ENCODE results near the gene DENND6B. TPM values are rescaled to one million over a fixed set of nuclear protein-coding genes. Genes with fewer than 3 reads are reported as not detected.

Gene DENND6B
- total RNA-seq, 8 experiments from 2014 or later: 1.7 to 15.3 (median 10.6) TPM

DNA sequence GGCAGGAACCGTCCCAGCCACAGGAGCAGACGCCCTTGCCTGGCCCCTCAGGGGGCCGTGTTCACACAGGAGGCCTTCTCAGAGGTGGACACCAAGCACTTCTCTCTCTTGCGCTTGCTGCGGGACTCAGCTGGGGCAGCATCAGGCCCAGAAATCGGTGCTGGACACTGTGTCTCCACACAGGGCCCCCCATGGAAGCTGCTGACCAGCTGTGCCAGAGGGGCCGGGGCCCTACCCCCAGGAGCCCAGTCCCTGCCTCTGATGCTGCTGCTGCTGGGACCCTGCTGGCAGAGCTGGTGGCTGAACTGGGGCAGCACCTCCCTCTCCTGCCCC lies 23.3 kb downstream of the DENND6B start:
- in situ Hi-C loops (cut with MboI; ENCODE audit: low pct_unique_long_range_greater_than_20kb in 2 of 9, low sequenced_read_pairs in 9 of 9, unreplicated experiment in 9 of 9): no loop called here
- WGBS, 10 experiments: 56 to 92% (median 90%) methylated on average over 2 to 5 of the region's 7 CpGs; no CpG with 5 or more reads in 7 of the 10 experiments
- no peak overlapping the region for H3K4me3 ChIP-seq
- H3K27ac ChIP-seq: no peak overlapping the region
- peaks cover 75 to 76% of the 10 kb centered on the region in 2 donors for H3K4me1 ChIP-seq (replicated peaks in 1 of 2)
- no peak for ATAC-seq (replicated peaks in 6 of 8)

- Histone ChIP-seq H3K4me1 (replicated peaks in 1 of 2) (peaks cover 67 to 69% of the 10 kb centered on the region in 2 donors), H3K27ac (no peak overlapping the region), H3K4me3 (no peak overlapping the region)
- WGBS, 10 experiments: 60% methylated on average over 1 of the region's 5 CpGs; no CpG with 5 or more reads in 9 of the 10 experiments
- no peak for ATAC-seq (replicated peaks in 6 of 8)
- in situ Hi-C loops (cut with MboI; ENCODE audit: low pct_unique_long_range_greater_than_20kb in 2 of 9, low sequenced_read_pairs in 9 of 9, unreplicated experiment in 9 of 9): no loop called here
Measured at GRCh38 chr22:50302564-50302963, 24.2 kb downstream of the DENND6B start.

DNA sequence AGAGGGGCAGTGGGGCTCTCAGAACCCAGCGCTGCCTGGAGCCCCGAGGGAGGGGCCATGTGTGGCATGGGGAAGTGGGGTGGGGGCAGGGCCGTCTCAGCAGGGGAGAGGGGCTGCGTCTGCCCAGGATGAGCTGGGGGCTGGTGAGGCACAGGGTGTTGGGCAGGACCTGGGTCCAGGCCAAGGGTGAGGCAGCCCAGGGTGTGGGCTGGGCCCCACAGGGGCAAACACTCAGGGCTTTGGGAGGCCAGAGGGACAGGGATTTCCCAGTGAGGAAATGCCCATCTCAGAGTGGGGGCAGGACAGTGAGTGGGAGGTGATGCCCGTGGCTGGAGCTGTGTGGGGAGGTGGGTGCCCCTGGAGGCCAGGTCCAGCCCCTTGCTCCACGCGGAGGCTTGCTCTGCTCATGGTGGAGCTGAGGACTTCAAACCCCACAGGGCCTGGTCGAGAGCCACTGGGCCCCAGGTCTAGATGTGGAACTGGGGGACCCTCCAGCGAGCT lies 24.7 kb downstream of the DENND6B start:
- no peak overlapping the region for H3K27ac ChIP-seq
- peaks cover 67 to 69% of the 10 kb centered on the region in 2 donors for H3K4me1 ChIP-seq (replicated peaks in 1 of 2)
- in situ Hi-C loops (cut with MboI; ENCODE audit: low pct_unique_long_range_greater_than_20kb in 2 of 9, low sequenced_read_pairs in 9 of 9, unreplicated experiment in 9 of 9): no loop called here
- ATAC-seq (replicated peaks in 6 of 8): peak in 3 of 8 experiments; percentile 2 to 3 (median 3)
- no peak overlapping the region for H3K4me3 ChIP-seq
- WGBS, 10 experiments: 0% methylated on average over 1 of the region's 9 CpGs; no CpG with 5 or more reads in 9 of the 10 experiments

DNA sequence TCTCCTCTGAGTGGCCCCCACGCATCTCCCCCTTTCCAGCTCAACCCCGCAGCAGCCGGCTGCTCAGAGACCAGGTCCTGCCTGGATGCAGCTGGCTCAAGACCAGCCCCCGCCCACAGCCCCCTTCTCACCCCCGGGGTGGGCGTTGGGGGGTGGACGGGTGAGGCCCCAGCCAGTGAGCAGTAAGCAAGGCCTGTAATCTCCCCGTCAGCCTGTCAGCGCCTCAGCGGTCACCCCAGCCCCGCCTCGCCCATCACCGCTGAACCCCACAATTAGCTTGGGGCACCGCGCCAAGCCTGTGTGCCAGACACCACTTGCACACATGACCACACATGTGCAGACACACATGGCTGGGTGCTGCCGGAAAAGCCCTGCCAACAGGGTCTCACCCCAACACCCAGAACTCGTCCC lies 25.2 kb downstream of the DENND6B start:
- ATAC-seq (replicated peaks in 6 of 8): peak in 5 of 8 experiments; percentile 12 to 39 (median 16)
- 90 to 100% methylated on average over 2 of the region's 17 CpGs; no CpG with 5 or more reads in 8 of the 10 experiments for WGBS, 10 experiments
- Histone ChIP-seq H3K27ac (peak overlapping the region in 1 of 2 donors; percentile 24), H3K4me1 (replicated peaks in 1 of 2) (peaks cover 67 to 69% of the 10 kb centered on the region in 2 donors), H3K4me3 (no peak overlapping the region)
- in situ Hi-C loops (cut with MboI; ENCODE audit: low pct_unique_long_range_greater_than_20kb in 2 of 9, low sequenced_read_pairs in 9 of 9, unreplicated experiment in 9 of 9): no loop called here

DNA sequence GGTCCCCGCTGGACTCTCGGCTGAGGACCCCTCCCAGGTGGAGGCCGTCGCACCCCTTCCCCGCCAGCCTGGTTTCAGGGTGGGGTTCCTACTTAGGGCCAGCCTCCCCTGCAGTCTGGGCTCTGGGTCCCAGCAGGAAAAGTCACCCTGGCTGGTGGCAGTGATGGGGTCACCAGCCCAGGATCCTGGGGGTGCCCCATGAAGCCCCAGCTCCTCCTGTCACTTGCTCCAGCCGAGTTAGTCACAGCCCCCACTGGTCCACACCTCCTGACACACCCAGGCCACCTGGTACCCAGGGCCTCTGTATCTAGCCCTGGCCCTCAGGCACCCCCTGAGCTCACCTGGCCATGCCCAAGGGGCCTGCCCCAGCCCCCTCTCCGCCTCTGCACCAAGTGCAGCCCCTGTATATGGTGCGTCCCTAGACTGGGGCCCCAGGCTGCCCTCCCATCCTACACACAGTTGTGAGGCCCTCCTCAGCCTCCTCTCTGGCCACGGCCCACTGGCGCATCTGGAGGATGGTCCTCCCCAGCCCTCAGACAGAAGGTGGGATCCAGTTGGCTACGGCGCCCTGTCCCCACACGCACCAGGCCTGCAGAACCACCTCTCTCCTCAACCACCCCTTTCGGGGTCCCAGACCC lies 26.1 kb downstream of the DENND6B start:
- Histone ChIP-seq H3K4me1 (replicated peaks in 1 of 2) (peaks cover 66 to 69% of the 10 kb centered on the region in 2 donors), H3K27ac (peak overlapping the region in 1 of 2 donors; percentile 26), H3K4me3 (peak overlapping the region in 2 of 5 donors; percentile 7 to 24)
- peak in 3 of 8 experiments; percentile 0 to 6 (median 0) for ATAC-seq (replicated peaks in 6 of 8)
- 100% methylated on average over 1 of the region's 14 CpGs; no CpG with 5 or more reads in 9 of the 10 experiments for WGBS, 10 experiments
- in situ Hi-C loops (cut with MboI; ENCODE audit: low pct_unique_long_range_greater_than_20kb in 2 of 9, low sequenced_read_pairs in 9 of 9, unreplicated experiment in 9 of 9): no loop called here

DNA sequence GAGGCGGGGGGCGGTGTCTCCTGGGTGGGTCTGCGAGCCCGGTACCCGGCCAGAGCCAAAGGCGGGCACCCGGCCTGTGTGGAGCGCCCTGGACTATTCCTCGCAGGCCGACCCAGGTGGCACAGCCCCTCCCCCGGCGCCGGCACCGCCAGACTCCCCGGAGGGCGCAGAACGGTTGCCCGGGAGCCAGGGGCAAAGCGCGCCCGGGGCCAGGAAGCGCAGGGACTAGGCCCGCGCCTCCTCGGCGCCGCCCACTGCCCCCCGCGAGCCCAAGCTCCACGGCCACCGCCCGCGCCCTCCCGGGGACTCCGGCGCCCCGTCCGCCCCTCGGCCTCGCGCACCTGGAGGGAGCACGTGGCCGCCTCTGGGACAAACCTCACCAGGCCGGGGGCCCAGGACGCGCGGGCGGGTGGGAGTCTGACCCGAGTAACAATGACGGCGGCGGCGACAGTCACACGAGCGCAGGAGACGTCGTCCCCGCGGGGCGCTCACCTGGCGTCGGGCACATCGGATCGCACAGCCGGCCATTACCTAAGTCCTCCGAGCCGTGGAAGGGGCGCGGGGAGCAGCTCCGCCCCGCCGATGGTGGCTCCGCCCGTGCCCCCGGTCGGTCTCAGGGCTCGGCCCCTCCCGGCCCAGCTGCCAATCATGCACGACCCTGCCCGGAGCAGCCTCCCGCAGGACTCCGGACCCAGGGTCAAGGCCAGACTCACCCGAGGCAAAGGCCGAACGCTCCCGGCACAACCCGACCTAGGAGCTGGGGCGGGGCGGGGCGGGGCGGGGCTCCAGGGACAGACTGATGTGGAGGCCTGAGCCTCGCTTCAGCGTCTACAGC lies 26.8 kb downstream of the DENND6B start:
- in situ Hi-C loops (cut with MboI; ENCODE audit: low pct_unique_long_range_greater_than_20kb in 2 of 9, low sequenced_read_pairs in 9 of 9, unreplicated experiment in 9 of 9): no loop called here
- H3K4me3 ChIP-seq: peak overlapping the region; percentile 3 to 27 (median 24)
- H3K4me1 ChIP-seq (replicated peaks in 1 of 2): peaks cover 59 to 61% of the 10 kb centered on the region in 2 donors
- whole genome bisulfite sequencing, 10 experiments: 0 to 20% methylated on average over 1 of the region's 93 CpGs; no CpG with 5 or more reads in 8 of the 10 experiments
- ATAC-seq (replicated peaks in 6 of 8): peak in 7 of 8 experiments; percentile 6 to 38 (median 22)
- peak overlapping the region in 1 of 2 donors; percentile 26 for H3K27ac ChIP-seq

DNA sequence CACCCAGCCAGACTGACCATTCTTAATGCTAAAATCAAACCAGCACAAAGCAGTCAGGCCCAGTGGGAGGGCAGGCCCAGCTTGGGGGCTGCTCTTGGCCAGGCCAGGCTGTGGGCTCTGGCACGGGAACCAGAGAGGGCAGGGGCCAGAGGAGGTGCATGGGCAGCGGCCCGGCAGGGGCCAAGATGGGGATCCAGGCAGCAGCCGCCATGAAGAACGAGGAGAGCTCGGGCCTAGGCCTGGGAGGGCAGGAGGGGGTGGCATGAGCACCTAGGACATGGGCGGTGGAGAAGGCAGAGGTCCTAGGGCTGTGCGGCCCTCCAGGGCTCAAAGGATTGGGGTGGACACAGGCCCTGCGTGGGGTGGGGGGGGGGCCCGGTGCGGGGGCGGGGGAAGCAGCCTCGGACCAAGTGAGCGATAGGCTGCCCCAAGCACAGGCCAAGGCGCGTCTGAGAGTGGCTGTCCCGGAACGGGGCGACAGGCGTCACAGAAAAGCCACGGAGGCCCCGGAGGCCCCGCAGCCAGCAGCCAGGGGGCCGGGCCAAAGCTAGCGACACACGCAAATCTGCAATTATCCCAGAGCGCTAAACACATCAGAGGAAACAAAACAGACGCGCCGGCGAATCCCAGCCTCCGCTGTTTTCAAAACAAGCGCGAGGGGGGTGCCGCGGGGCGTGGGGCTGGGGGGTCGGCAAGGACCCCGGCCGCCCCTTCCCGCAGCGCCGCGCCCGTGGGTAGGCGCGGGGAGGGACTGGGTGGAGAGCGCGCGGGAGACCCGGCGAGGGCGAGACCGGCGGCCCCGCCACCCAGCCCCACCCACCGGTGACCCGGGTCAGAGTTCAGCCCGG lies 27.7 kb downstream of the DENND6B start:
- 100% methylated on average over 1 of the region's 59 CpGs; no CpG with 5 or more reads in 9 of the 10 experiments for WGBS, 10 experiments
- peaks cover 51 to 55% of the 10 kb centered on the region in 2 donors for H3K4me1 ChIP-seq (replicated peaks in 1 of 2)
- in situ Hi-C loops (cut with MboI; ENCODE audit: low pct_unique_long_range_greater_than_20kb in 2 of 9, low sequenced_read_pairs in 9 of 9, unreplicated experiment in 9 of 9): no loop called here
- peak overlapping the region in 1 of 2 donors; percentile 42 for H3K27ac ChIP-seq
- H3K4me3 ChIP-seq: peak overlapping the region; percentile 3 to 27 (median 24)
- ATAC-seq (replicated peaks in 6 of 8): peak in 7 of 8 experiments; percentile 2 to 38 (median 29)

GRCh38 chr22:50298266-50298637 lies 28.6 kb downstream of the DENND6B start:
- no peak overlapping the region for H3K27ac ChIP-seq
- no peak for ATAC-seq (replicated peaks in 6 of 8)
- WGBS, 10 experiments: no CpG with 5 or more reads among the region's 4 CpGs
- H3K4me3 ChIP-seq: no peak overlapping the region
- peaks cover 42 to 49% of the 10 kb centered on the region in 2 donors for H3K4me1 ChIP-seq (replicated peaks in 1 of 2)
- in situ Hi-C loops (cut with MboI; ENCODE audit: low pct_unique_long_range_greater_than_20kb in 2 of 9, low sequenced_read_pairs in 9 of 9, unreplicated experiment in 9 of 9): no loop called here

DNA sequence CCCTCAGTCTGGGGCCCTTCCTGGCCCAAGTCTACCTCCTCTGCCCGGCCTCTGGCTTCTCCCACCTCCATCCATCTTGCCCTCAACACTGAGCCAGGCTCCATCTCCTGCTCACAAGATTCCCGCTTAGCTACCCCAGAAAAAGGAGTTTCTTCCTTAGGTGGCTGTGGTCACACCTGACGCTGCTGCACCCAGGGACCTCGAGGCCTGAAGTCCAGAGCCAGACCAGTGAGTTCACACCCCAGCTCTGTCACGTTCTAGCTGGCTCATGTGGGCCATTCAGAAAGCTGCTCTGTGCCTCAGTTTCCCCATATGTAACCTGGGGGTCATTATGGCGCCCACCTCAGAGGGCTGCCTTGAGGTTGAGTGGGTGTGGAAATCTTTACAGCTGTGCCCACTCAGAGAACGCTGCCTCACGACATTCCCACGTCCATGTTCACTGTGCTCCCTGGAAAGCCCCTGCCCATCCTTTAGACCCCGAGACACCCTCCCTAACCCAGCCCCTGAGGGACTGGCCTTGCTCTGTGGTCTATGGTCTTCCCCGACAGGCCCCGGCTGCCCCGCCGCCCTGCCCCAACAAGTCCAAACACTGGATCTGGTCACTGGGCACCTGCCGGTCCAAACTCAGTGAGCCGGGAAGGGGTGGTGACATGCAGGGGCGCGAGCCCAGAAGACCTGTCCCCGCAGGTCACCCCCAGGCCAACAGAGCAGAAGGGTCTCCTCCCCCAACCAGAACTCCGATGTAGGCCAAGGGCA lies 29.1 kb downstream of the DENND6B start:
- no peak overlapping the region for H3K4me3 ChIP-seq
- ATAC-seq (replicated peaks in 6 of 8): no peak
- no peak overlapping the region for H3K27ac ChIP-seq
- H3K4me1 ChIP-seq (replicated peaks in 1 of 2): peaks cover 38 to 50% of the 10 kb centered on the region in 2 donors
- in situ Hi-C loops (cut with MboI; ENCODE audit: low pct_unique_long_range_greater_than_20kb in 2 of 9, low sequenced_read_pairs in 9 of 9, unreplicated experiment in 9 of 9): no loop called here
- WGBS, 10 experiments: 90 to 100% methylated on average over 1 to 5 of the region's 20 CpGs; no CpG with 5 or more reads in 8 of the 10 experiments

DNA sequence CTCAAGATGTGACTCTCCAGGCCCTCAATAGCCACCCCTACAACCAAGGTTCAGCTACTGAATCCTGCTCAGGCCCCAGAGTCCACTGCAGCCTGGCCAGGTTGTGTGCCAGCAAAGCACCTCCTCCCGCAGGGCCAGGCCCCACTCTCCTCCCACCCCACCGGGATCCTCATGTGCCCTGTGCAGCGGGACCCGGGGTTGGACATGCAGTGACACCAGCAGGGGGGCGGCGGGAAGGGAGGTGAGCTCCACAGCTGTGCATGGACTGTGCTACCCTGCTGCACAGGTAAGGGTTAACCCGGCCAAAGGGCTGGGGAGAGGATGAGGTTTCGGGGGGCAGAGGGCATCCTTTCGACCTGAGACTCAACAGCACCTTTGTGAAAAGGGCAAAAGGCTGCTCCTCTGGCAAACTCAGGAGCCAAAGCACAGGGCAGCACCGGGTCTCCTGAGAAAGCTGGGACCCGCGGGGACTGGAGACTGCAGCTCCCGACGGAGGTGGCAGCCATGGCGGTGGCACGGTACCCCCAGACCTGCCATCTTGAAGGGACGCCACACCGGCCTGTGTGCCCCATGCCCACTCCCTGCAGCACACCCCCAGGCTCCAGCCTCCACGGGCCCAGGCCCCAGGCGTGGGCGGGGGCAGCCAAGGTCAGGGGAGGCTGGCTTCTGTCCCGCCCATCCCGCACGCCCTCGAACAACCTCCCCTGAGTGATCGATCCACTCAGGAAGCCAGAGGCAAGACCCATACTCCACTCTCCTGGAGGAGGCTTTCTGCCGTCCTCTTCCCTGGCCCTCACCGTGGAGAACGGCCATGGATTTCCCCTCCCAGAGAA lies 29.9 kb downstream of the DENND6B start:
- peaks cover 32 to 43% of the 10 kb centered on the region in 2 donors for H3K4me1 ChIP-seq (replicated peaks in 1 of 2)
- H3K4me3 ChIP-seq: no peak overlapping the region
- 80 to 100% (median 83%) methylated on average over 1 to 8 of the region's 29 CpGs; no CpG with 5 or more reads in 5 of the 10 experiments for WGBS, 10 experiments

DNA sequence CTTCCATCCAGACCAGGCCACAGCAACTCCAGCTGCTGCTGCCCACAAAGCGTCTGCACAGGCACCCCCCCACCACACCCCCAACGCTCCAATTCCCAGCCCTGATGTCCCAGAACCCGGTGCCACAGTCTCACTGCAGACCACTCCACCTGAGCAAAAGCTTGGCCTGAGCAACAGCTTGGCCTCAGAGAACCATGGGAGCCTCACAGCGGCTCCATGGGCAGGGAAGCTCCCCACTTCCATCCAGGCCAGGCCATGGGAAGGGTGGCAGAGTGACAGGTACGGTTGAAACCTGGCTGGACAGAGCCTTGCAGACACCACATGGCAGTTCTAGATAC lies 32.5 kb downstream of the DENND6B start:
- in situ Hi-C loops (cut with MboI; ENCODE audit: low pct_unique_long_range_greater_than_20kb in 2 of 9, low sequenced_read_pairs in 9 of 9, unreplicated experiment in 9 of 9): no loop called here
- H3K27ac ChIP-seq: no peak overlapping the region
- H3K4me3 ChIP-seq: no peak overlapping the region
- 92 to 100% methylated on average over 1 to 2 of the region's 5 CpGs; no CpG with 5 or more reads in 8 of the 10 experiments for WGBS, 10 experiments
- H3K4me1 ChIP-seq (replicated peaks in 1 of 2): peaks cover 6 to 17% of the 10 kb centered on the region in 2 donors
- ATAC-seq (replicated peaks in 6 of 8): no peak

More for the DNA sequence above, 29.9 kb downstream of the DENND6B start:
- no peak overlapping the region for H3K27ac ChIP-seq
- in situ Hi-C loops (cut with MboI; ENCODE audit: low pct_unique_long_range_greater_than_20kb in 2 of 9, low sequenced_read_pairs in 9 of 9, unreplicated experiment in 9 of 9): no loop called here
- no peak for ATAC-seq (replicated peaks in 6 of 8)
